ENCODE results near the gene OR6N1.

Gene OR6N1

DNA sequence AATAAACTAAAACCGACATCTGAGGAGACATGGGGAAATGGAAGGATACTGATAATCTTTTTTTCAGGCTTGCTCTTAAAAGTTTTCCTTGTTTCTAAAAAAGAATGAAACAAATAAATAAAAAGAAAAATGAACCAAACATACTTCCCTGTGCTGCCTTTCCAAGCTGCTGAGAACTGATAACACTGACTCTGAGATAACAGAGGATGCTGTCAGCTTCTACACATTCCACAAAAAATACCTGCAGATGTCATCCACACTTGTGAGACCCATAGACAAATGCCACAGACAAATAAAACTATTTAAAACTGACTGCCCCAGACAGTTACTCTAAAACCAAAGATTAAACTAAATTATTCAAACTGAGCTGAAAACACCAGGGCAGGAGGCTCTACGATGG is 39.5 kb downstream of the OR6N1 start:
- Histone ChIP-seq H3K9ac (ENCODE audit: low read length) (no peak overlapping the region), H3K9me3 (ENCODE audit: low read length) (no peaks in the 10 kb centered on the region), H3K4me1 (ENCODE audit: insufficient read depth, low read length) (no peaks in the 10 kb centered on the region), H3K27ac (ENCODE audit: low read depth, low read length) (no peak overlapping the region), H3K4me3 (ENCODE audit: low read depth in 1 of 2, low read length in 2 of 2) (no peak overlapping the region), H3K36me3 (ENCODE audit: insufficient read depth, low read length) (no peaks in the 10 kb centered on the region), H3K27me3 (ENCODE audit: control insufficient read depth in 1 of 2, insufficient read depth in 2 of 2, low read length in 2 of 2) (no peaks in the 10 kb centered on the region)

DNA sequence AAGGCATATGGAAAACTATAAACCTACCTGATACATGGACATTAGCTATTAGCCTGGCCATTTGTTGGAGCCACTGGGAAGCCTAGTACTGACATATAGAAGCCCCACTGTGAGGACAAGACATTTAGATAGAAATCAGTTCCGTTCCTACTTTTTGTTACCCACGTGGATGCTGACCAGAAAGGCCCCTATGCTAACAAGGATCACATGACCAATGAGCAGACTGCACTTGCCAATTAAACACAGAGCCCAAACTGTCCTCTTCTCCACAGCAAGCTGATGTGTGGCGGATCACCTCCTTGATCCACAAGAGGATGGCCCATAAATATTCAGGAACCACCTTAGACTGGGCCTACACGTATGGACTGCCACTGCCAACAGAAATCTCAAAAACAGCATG is 40.3 kb downstream of the OR6N1 start:
- Histone ChIP-seq H3K9me3 (ENCODE audit: low read length) (no peaks in the 10 kb centered on the region), H3K36me3 (ENCODE audit: insufficient read depth, low read length) (no peaks in the 10 kb centered on the region), H3K9ac (ENCODE audit: low read length) (no peak overlapping the region), H3K27me3 (ENCODE audit: control insufficient read depth in 1 of 2, insufficient read depth in 2 of 2, low read length in 2 of 2) (no peaks in the 10 kb centered on the region), H3K4me1 (ENCODE audit: insufficient read depth, low read length) (no peaks in the 10 kb centered on the region), H3K4me3 (ENCODE audit: low read depth in 1 of 2, low read length in 2 of 2) (no peak overlapping the region), H3K27ac (ENCODE audit: low read depth, low read length) (no peak overlapping the region)

DNA sequence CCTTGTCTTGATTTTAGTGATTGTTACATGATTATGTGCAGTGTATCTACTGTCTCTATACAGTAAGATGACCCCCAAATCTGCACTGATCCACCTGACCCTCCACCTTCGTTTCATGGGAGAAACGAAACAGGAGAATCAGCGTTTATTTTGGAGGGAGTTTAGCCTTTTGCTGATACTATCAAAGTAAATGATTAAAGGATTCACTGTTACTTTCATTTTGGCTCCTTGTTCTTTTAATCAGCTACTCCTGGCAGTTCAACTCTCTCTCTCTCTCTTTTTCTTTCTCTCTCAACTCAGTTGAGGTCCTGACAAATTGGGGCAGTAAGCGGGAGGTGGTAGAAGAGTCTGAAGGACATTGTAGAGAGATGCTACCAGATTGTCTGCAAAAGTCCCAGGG is 41.5 kb downstream of the OR6N1 start:
- Histone ChIP-seq H3K9ac (ENCODE audit: low read length) (no peak overlapping the region), H3K4me3 (ENCODE audit: low read depth in 1 of 2, low read length in 2 of 2) (no peak overlapping the region), H3K9me3 (ENCODE audit: low read length) (no peaks in the 10 kb centered on the region), H3K36me3 (ENCODE audit: insufficient read depth, low read length) (no peaks in the 10 kb centered on the region), H3K4me1 (ENCODE audit: insufficient read depth, low read length) (no peaks in the 10 kb centered on the region), H3K27ac (ENCODE audit: low read depth, low read length) (no peak overlapping the region), H3K27me3 (ENCODE audit: control insufficient read depth in 1 of 2, insufficient read depth in 2 of 2, low read length in 2 of 2) (no peaks in the 10 kb centered on the region)

DNA sequence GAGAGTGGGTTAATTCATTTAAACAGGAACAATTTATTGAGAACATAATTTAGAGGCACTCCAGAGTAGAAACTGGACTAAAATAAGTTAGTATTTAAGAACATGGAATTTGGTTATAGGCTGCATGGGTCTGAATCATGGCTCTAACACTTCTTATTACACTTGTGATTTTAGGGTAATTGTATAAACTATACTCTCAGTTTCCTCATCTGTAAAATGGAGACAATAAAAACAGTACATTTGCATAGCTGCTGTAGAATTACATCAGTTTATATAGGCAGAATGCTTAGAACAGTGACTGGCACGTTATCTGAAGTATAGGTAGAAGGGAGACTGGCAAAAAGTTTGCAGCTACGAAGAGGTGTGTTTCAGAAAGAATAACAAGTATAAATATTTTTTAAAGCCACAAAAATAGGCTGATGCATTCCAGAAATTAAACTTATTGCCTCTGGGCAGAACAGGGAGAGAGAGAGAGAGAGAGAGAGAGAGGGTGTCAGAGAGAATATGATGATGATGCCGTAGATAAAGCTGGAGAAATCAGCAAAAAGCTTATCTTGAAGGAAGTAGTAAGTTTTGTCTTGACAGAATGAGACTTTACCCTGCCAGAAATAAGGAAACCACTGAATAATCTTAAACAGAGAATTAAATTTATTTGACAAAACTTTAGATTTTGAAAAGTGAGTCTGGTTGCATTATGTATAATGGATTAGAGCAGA is 43.3 kb downstream of the OR6N1 start:
- Histone ChIP-seq H3K4me1 (ENCODE audit: insufficient read depth, low read length) (no peaks in the 10 kb centered on the region), H3K27ac (ENCODE audit: low read depth, low read length) (no peak overlapping the region), H3K4me3 (ENCODE audit: low read depth in 1 of 2, low read length in 2 of 2) (no peak overlapping the region), H3K27me3 (ENCODE audit: control insufficient read depth in 1 of 2, insufficient read depth in 2 of 2, low read length in 2 of 2) (no peaks in the 10 kb centered on the region), H3K36me3 (ENCODE audit: insufficient read depth, low read length) (no peaks in the 10 kb centered on the region), H3K9me3 (ENCODE audit: low read length) (no peaks in the 10 kb centered on the region), H3K9ac (ENCODE audit: low read length) (no peak overlapping the region)

DNA sequence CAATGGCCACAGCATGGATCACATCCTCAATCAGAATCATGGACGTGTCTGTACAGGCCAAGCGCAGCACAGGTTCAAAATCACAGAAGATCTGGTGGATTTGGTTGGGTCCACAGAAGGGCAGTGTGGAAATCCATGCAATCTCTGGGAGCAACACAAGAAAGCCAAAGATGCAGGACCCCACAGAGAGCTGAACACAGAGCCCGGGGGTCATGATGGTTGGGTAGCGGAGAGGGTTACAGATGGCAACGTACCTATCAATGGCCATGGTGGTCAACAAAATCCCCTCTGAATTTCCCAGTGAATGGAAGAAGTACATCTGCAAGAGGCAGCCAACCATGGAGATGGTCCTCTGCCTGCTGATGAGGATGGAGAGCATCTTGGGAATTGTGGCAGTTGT is 47.6 kb downstream of the OR6N1 start:
- Histone ChIP-seq H3K9me3 (ENCODE audit: low read length) (no peaks in the 10 kb centered on the region), H3K27me3 (ENCODE audit: control insufficient read depth in 1 of 2, insufficient read depth in 2 of 2, low read length in 2 of 2) (no peaks in the 10 kb centered on the region), H3K27ac (ENCODE audit: low read depth, low read length) (no peak overlapping the region), H3K9ac (ENCODE audit: low read length) (no peak overlapping the region), H3K4me1 (ENCODE audit: insufficient read depth, low read length) (no peaks in the 10 kb centered on the region), H3K36me3 (ENCODE audit: insufficient read depth, low read length) (no peaks in the 10 kb centered on the region), H3K4me3 (ENCODE audit: low read depth in 1 of 2, low read length in 2 of 2) (no peak overlapping the region)

DNA sequence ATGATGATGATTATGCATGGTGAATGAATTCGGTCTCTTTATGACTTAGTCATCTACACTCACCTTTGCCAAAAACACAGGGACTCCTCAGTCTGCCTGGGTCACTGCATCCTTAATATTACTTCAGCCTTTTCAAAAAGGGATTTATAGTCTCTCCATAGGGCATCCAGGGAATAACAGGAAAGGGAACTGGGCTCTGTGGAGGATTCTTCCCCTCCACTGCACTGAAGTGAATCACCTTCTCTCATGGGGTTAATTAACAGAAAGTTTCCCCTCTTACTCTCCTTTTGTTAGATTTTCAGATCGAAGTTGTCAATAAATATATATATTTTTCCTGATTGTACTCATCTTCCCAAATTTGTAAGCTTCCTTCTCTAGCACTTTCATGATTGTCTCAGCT is 51.4 kb downstream of the OR6N1 start, which contains the start of gene OR6K3:
OR6K3 (minus strand) TSS at position 101 of the 400 bp plus-strand sequence. CDS start 2,605 bp downstream, outside the sequence.
- no peaks in the 10 kb centered on the region for H3K36me3 ChIP-seq (ENCODE audit: insufficient read depth, low read length)
- H3K9me3 ChIP-seq (ENCODE audit: low read length): no peaks in the 10 kb centered on the region
- H3K9ac ChIP-seq (ENCODE audit: low read length): no peak within 1 kb of the TSS
- no peaks in the 10 kb centered on the region for H3K4me1 ChIP-seq (ENCODE audit: insufficient read depth, low read length)
- no peaks in the 10 kb centered on the region for H3K27me3 ChIP-seq (ENCODE audit: control insufficient read depth in 1 of 2, insufficient read depth in 2 of 2, low read length in 2 of 2)
- H3K4me3 ChIP-seq (ENCODE audit: low read depth in 1 of 2, low read length in 2 of 2): no peak within 1 kb of the TSS
- no peak within 1 kb of the TSS for H3K27ac ChIP-seq (ENCODE audit: low read depth, low read length)

DNA sequence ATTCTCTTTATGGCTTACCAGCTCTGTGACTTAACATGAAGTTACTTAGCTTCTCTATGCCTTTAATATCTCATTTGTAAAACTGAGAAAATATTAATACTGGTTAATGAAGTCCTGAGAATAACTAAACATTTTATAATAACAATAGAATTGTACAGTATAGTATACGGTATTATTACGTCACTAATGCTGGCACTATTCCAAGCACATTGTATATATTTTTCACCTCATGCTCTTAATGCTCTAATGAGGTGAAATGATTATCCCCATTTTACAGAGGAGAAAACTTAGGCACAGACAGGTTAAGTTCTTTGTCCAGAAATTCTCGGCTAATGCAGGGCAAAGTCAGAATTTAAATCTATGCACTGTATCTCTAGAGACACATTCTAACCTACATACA is 52.3 kb downstream of the OR6N1 start:
- H3K27me3 ChIP-seq (ENCODE audit: control insufficient read depth in 1 of 2, insufficient read depth in 2 of 2, low read length in 2 of 2): no peaks in the 10 kb centered on the region
- no peaks in the 10 kb centered on the region for H3K36me3 ChIP-seq (ENCODE audit: insufficient read depth, low read length)
- no peak overlapping the region for H3K27ac ChIP-seq (ENCODE audit: low read depth, low read length)
- no peak overlapping the region for H3K9ac ChIP-seq (ENCODE audit: low read length)
- no peaks in the 10 kb centered on the region for H3K4me1 ChIP-seq (ENCODE audit: insufficient read depth, low read length)
- H3K4me3 ChIP-seq (ENCODE audit: low read depth in 1 of 2, low read length in 2 of 2): no peak overlapping the region
- H3K9me3 ChIP-seq (ENCODE audit: low read length): no peaks in the 10 kb centered on the region

DNA sequence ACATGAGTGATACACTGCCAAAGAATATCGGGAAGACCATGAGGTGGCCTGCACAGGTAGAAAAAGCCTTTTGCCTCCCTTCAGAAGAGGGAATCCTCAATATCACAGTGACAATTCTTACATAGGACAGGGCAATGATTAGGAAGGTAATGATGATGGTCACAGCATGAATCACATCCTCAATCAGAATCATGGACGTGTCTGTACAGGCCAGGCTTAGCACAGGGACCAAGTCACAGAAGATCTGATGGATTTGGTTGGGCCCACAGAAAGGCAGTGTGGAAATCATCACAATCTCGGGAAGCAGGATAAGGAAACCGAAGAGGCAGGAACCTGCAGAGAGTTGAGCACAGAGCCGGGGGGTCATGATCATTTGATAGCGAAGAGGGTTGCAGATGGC is 54.7 kb downstream of the OR6N1 start:
- no peaks in the 10 kb centered on the region for H3K36me3 ChIP-seq (ENCODE audit: insufficient read depth, low read length)
- H3K4me3 ChIP-seq (ENCODE audit: low read depth in 1 of 2, low read length in 2 of 2): no peak overlapping the region
- no peaks in the 10 kb centered on the region for H3K27me3 ChIP-seq (ENCODE audit: control insufficient read depth in 1 of 2, insufficient read depth in 2 of 2, low read length in 2 of 2)
- no peak overlapping the region for H3K27ac ChIP-seq (ENCODE audit: low read depth, low read length)
- H3K9me3 ChIP-seq (ENCODE audit: low read length): no peaks in the 10 kb centered on the region
- H3K4me1 ChIP-seq (ENCODE audit: insufficient read depth, low read length): no peaks in the 10 kb centered on the region
- no peak overlapping the region for H3K9ac ChIP-seq (ENCODE audit: low read length)

DNA sequence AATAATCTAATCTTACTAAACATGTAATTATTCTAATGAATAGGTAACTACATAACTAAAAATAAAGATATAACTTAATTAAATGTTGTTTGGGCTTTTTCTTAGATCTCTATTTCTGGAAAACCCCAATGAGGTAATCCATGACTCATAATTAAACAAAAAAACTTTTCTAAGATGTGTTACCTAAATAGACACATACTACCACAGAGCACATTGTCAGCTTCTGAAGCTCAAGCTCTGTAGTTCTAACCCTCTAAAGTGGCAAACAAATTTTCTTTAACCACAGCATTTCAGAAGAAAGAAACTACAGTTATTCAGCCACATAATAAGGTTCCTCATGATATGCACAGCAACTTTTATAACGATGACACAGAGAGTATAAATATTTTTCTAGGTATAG is 55.7 kb downstream of the OR6N1 start:
- H3K27ac ChIP-seq (ENCODE audit: low read depth, low read length): no peak overlapping the region
- no peak overlapping the region for H3K4me3 ChIP-seq (ENCODE audit: low read depth in 1 of 2, low read length in 2 of 2)
- H3K9me3 ChIP-seq (ENCODE audit: low read length): no peaks in the 10 kb centered on the region
- H3K36me3 ChIP-seq (ENCODE audit: insufficient read depth, low read length): no peaks in the 10 kb centered on the region
- H3K4me1 ChIP-seq (ENCODE audit: insufficient read depth, low read length): no peaks in the 10 kb centered on the region
- H3K27me3 ChIP-seq (ENCODE audit: control insufficient read depth in 1 of 2, insufficient read depth in 2 of 2, low read length in 2 of 2): no peaks in the 10 kb centered on the region
- no peak overlapping the region for H3K9ac ChIP-seq (ENCODE audit: low read length)

DNA sequence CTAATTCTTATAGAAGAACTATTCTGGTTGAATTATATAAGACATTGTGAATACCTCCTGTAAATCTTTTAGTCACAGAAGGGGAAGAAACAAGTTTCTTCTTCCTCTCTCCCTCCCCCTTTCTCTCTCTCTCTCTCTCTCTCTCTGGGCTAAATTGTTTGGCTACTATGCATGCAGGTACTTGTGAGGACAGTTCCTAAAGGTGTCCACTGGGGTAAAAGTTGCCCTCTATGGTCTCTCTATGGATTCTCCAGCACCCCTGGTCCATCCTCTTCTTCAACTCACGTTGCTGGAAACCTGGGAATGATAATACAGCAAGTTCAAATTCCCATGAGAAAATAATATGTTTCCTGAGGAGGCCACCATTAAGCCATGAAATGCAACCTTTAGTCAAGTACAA is 57.2 kb downstream of the OR6N1 start:
- no peaks in the 10 kb centered on the region for H3K4me1 ChIP-seq (ENCODE audit: insufficient read depth, low read length)
- no peaks in the 10 kb centered on the region for H3K36me3 ChIP-seq (ENCODE audit: insufficient read depth, low read length)
- no peaks in the 10 kb centered on the region for H3K27me3 ChIP-seq (ENCODE audit: control insufficient read depth in 1 of 2, insufficient read depth in 2 of 2, low read length in 2 of 2)
- no peaks in the 10 kb centered on the region for H3K9me3 ChIP-seq (ENCODE audit: low read length)
- no peak overlapping the region for H3K4me3 ChIP-seq (ENCODE audit: low read depth in 1 of 2, low read length in 2 of 2)
- H3K9ac ChIP-seq (ENCODE audit: low read length): no peak overlapping the region
- no peak overlapping the region for H3K27ac ChIP-seq (ENCODE audit: low read depth, low read length)
